Skeletal muscle tissue (tissue), 4 donors: ENCODE measurements around the gene ZNF157. TPM values are rescaled to one million over a fixed set of nuclear protein-coding genes. Genes with fewer than 3 reads are reported as not detected.

Experiments
- H3K27ac ChIP-seq: one replicate; pipeline ENCODE4 v1.7.0; 2013; ENCODE audit warnings: mild to moderate bottlenecking, low read depth, low read length, inconsistent platforms
- H3K27me3 ChIP-seq, 3 donors: one replicate each; pipeline ENCODE4 v1.7.0; 2013; ENCODE audit warnings: low read length in 3 of 3; ENCODE audit not compliant: control insufficient read depth in 3 of 3, insufficient read depth in 3 of 3
- H3K36me3 ChIP-seq, 3 donors: one replicate each; pipeline ENCODE4 v1.7.0; 2013; ENCODE audit warnings: low read length in 3 of 3; ENCODE audit not compliant: control insufficient read depth in 3 of 3, insufficient read depth in 3 of 3
- H3K4me1 ChIP-seq, 3 donors: one replicate each; pipeline ENCODE4 v1.7.0; 2013; ENCODE audit warnings: low read length in 3 of 3, mild to moderate bottlenecking in 3 of 3; ENCODE audit not compliant: control insufficient read depth in 3 of 3, insufficient read depth in 3 of 3
- H3K4me3 ChIP-seq, 3 donors: one replicate each; pipeline ENCODE4 v1.7.0; 2013; ENCODE audit warnings: low read length in 3 of 3
- H3K9ac ChIP-seq, 3 donors: one replicate each; pipeline ENCODE4 v1.7.0; 2013; ENCODE audit warnings: low read length in 3 of 3, mild to moderate bottlenecking in 3 of 3, moderate library complexity in 2 of 3, low read depth in 1 of 3
- H3K9me3 ChIP-seq, 3 donors: one replicate each; pipeline ENCODE4 v1.7.0; 2013; ENCODE audit warnings: low read length in 3 of 3; ENCODE audit not compliant: control insufficient read depth in 3 of 3
- total RNA-seq: library from RNA; depleted of rRNA; stranded (reverse); fragments of >200 nt; gene quantifications from one replicate; pipeline ENCODE4 v1.2.3, GENCODE V29; 2014
- donor health status: Osteomylitis.

ZNF157 gene
- total RNA-seq, 1 donor from 2014 or later = 0.52 TPM

DNA sequence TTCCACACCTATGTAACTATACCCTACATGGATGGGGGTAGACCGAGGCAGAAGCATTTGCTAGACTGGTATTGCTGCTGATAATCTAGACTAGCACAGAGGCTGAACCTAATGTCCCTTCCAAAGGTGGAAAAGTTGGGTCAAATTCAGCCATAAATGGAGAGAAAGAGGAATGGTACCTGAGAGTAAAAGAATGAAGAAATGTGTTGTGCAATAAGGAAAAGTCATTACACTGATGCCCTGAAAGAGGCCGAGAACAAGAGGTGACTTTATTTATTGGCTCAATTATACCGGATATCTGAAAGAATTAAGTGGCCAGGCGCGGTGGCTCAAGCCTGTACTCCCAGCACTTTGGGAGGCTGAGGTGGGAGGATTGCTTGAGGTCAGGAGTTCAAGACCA, 60.5 kb downstream of the ZNF157 start:
- no peak overlapping the region for H3K4me3 ChIP-seq
- H3K4me1 ChIP-seq = no peaks in the 10 kb centered on the region
- H3K36me3 ChIP-seq = no peaks in the 10 kb centered on the region
- H3K9ac ChIP-seq = no peak overlapping the region
- no peaks in the 10 kb centered on the region for H3K27me3 ChIP-seq
- no peak overlapping the region for H3K27ac ChIP-seq
- peaks cover 0 to 5% (median 0%) of the 10 kb centered on the region in 3 donors for H3K9me3 ChIP-seq

DNA sequence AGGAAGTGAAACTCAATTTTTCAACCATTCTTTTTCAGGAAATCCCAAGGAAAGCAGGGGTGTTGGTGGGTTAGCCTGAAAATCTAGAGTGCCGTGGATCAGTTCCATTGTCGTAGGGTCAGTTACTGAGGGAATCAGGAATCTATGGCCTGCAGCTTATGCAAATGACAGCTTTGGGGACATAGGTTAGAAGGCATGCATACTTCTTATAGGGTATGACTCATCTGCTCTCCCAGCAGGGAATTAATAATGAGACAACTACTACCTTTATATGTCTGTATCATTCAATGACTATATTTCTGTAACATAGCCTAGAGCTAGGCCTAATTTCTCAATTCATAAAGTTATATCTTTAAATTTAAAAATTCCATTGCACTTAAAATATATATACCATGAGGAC, 76.1 kb downstream of the ZNF157 start:
- peaks cover 25 to 32% (median 27%) of the 10 kb centered on the region in 3 donors for H3K36me3 ChIP-seq
- no peaks in the 10 kb centered on the region for H3K4me1 ChIP-seq
- H3K9me3 ChIP-seq = peaks cover 0 to 11% (median 8%) of the 10 kb centered on the region in 3 donors
- H3K27me3 ChIP-seq = no peaks in the 10 kb centered on the region
- H3K27ac ChIP-seq = no peak overlapping the region
- H3K9ac ChIP-seq = no peak overlapping the region
- no peak overlapping the region for H3K4me3 ChIP-seq

DNA sequence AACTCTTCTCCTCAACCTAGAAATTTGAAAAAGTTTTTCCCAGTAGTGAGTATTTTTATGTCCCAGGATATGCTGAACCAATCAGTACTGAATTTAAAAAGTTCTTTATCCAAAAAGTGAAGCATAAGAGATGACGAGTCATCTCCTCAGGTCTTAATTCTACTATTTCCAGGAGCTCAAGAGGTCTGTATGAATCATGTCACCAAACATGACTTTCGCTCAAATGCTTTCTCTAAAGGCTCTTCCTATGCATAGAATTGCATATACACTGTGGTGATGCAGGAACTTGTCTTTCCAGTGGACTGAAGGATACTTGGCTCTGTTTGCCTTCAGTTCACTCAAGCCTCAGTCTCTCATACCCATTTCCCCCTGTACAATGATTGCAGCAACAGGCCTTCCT, 76.6 kb downstream of the ZNF157 start:
- no peak overlapping the region for H3K27ac ChIP-seq
- no peak overlapping the region for H3K9ac ChIP-seq
- H3K4me1 ChIP-seq = no peaks in the 10 kb centered on the region
- no peaks in the 10 kb centered on the region for H3K27me3 ChIP-seq
- peaks cover 25 to 34% (median 28%) of the 10 kb centered on the region in 3 donors for H3K36me3 ChIP-seq
- no peak overlapping the region for H3K4me3 ChIP-seq
- peaks cover 0 to 11% (median 8%) of the 10 kb centered on the region in 3 donors for H3K9me3 ChIP-seq

DNA sequence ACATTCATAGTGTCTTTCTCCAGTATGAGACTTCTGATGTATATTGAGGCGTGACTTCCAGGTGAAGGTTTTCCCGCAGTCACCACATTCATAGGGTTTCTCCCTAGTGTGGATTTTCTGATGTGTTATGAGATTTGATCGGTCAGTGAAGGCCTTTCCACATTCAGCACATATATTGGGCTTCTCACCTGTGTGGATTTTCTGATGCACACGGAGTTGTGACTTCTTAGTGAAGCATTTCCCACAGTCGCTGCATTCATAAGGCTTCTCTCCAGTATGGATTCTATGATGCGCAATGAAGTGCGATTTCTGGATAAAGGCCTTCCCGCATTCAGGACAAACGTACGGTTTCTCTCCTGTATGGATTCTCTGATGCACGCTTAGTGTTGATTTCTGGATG, 77.2 kb downstream of the ZNF157 start:
- Histone ChIP-seq H3K4me3 (no peak overlapping the region), H3K27me3 (no peaks in the 10 kb centered on the region), H3K9ac (no peak overlapping the region), H3K9me3 (peaks cover 0 to 11% (median 8%) of the 10 kb centered on the region in 3 donors), H3K36me3 (peaks cover 25 to 40% (median 33%) of the 10 kb centered on the region in 3 donors), H3K4me1 (no peaks in the 10 kb centered on the region), H3K27ac (no peak overlapping the region)

DNA sequence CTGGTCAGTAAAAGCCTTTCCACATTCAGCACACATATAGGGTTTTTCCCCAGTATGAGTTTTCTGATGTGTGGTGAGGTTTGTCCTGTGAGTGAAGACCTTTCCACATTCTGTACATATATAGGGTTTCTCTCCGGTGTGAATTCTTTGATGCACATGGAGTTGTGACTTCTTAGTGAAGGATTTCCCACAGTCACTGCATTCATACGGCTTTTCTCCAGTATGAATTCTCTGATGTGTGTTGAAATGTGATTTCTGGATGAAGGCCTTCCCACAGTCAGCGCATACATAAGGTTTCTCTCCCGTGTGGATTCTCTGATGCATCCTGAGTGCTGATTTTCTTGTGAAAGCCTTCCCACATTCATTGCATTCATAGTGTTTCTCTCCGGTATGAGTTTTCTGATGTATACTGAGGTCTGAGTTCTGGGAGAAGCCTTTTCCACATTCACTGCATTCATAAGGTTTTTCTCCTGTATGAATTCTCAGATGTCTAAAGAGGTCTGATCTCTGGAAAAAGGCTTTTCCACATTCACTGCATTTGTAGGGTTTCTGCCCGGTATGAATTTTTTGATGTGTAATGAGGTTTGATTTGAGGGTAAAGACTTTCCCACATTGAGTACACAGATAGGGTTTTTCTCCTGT, 77.9 kb downstream of the ZNF157 start:
- no peak overlapping the region for H3K9ac ChIP-seq
- H3K27ac ChIP-seq = no peak overlapping the region
- H3K36me3 ChIP-seq = peaks cover 25 to 41% (median 33%) of the 10 kb centered on the region in 3 donors
- peaks cover 0 to 11% (median 8%) of the 10 kb centered on the region in 3 donors for H3K9me3 ChIP-seq
- no peaks in the 10 kb centered on the region for H3K27me3 ChIP-seq
- H3K4me3 ChIP-seq = no peak overlapping the region
- H3K4me1 ChIP-seq = no peaks in the 10 kb centered on the region

DNA sequence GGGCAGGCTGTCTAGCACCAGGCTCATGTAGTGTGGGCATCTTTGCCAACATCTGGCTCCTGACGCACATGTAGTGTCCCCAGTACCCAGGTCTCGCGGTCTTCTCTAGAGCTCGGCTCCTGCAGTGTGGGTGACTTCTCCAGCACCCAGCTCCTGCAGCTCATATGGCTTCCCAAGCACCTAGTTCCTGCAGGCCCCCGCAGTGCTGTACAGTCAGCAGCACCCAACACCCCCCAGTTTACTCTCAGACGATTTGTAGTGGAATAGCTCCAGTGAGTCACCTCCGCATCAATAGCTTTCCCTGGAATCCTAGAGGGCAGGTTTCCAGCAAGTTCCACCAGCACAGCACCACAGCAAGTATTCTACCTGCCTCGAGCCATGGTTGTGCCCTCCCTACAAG, 81.7 kb downstream of the ZNF157 start:
- H3K9me3 ChIP-seq = peaks cover 0 to 7% (median 6%) of the 10 kb centered on the region in 3 donors
- H3K36me3 ChIP-seq = peaks cover 26 to 44% (median 40%) of the 10 kb centered on the region in 3 donors
- H3K9ac ChIP-seq = no peak overlapping the region
- peaks cover 0 to 11% (median 5%) of the 10 kb centered on the region in 3 donors for H3K4me1 ChIP-seq
- H3K27ac ChIP-seq = no peak overlapping the region
- H3K27me3 ChIP-seq = no peaks in the 10 kb centered on the region
- H3K4me3 ChIP-seq = no peak overlapping the region

DNA sequence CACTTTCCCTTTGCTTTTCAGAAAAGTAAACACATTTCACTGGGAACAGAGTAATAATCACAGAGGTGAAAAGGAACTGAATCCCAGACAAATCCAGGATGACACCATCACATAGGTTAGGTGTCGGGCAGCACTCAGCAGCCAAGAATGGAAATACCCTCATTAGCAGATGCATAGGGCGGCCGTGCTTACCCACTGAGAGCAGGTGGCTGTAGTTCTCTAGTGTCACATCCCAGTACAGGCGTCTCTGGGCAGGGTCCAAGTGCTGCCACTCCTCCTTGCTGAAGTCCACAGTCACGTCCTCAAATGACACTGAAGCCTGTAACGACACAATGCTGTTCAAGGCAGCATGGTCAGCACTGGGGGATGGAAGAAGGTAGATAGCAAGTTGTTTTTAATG, 85.7 kb downstream of the ZNF157 start:
- H3K36me3 ChIP-seq = peaks cover 4 to 19% (median 9%) of the 10 kb centered on the region in 3 donors

DNA sequence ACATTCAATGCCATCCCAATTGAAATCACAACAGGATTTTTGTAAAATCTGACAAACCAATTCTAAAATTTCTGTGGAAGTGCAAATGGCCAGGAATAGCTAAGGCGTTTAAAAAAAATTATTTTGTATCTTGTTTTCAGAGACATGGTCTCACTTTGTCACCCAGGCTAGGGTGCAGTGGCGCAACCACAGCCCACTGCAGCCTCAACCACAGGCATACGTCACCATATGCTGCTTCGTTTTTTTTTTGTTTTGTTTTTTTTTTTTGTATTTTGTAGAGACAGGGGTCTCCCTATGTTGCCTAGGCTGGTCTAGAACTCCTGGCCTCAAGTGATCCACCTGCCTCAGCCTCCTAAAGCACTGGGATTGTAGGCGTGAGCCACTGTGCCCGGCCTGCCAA, 88.2 kb downstream of the ZNF157 start:
- Histone ChIP-seq H3K36me3 (peaks cover 2 to 12% (median 5%) of the 10 kb centered on the region in 3 donors), H3K9ac (no peak overlapping the region), H3K4me3 (no peak overlapping the region), H3K4me1 (peaks cover 0 to 11% (median 5%) of the 10 kb centered on the region in 3 donors), H3K27ac (no peak overlapping the region), H3K9me3 (no peaks in the 10 kb centered on the region), H3K27me3 (no peaks in the 10 kb centered on the region)

More for the DNA sequence above, 85.7 kb downstream of the ZNF157 start:
- H3K9me3 ChIP-seq = no peaks in the 10 kb centered on the region
- no peak overlapping the region for H3K27ac ChIP-seq
- no peaks in the 10 kb centered on the region for H3K27me3 ChIP-seq
- no peak overlapping the region for H3K4me3 ChIP-seq
- H3K9ac ChIP-seq = no peak overlapping the region
- H3K4me1 ChIP-seq = peaks cover 0 to 11% (median 5%) of the 10 kb centered on the region in 3 donors

DNA sequence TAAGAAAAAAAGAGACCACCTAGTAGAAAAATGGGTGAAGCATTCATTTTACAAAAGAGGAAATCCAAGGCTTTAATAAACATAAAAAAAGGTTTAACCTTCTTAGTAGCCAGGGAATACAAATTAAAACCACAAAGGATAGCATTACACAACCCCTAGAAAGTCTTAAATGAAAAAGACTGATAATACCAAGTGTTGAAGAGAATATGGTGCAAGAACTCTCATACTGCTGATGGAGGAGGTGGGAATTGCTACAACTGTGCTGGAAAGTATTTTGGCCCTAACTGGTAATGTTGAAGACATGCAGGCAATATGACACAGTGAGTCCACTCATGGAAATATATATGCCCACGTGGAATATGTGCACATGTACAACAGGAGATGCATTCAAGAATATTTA, 90.2 kb downstream of the ZNF157 start:
- Histone ChIP-seq H3K36me3 (peaks cover 0 to 5% (median 3%) of the 10 kb centered on the region in 3 donors), H3K4me3 (no peak overlapping the region), H3K27me3 (no peaks in the 10 kb centered on the region), H3K9me3 (no peaks in the 10 kb centered on the region), H3K9ac (no peak overlapping the region), H3K27ac (no peak overlapping the region), H3K4me1 (peaks cover 0 to 11% (median 5%) of the 10 kb centered on the region in 3 donors)
